ENCODE data around the gene BRPF3. TPM values are rescaled to one million over a fixed set of nuclear protein-coding genes. Genes with fewer than 3 reads are reported as not detected.

The BRPF3 gene
- total and polyA plus RNA-seq, 2 donors (not counting 1 experiment from before 2014, with no cell fraction given): 10.4 to 10.6 TPM

DNA sequence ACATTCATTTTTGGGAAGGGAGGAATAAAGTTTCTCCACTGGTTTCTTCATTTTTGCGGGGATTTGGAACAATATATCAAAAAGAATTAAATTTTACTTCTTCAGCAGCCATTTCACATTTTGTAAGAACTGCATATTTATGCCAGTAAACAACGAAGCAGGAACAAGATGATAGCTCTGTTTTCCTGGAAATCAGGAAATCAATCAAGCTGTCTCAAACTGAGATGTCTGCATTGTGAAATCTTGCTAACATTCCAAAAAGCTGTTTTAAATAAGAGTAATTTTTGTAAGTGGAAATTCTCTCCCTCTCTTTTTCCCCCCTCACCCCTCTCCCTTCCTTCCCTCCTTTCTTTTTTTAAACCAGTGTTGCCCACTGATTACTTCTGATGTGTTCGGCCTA, 46.3 kb upstream of the BRPF3 start:
- TF ChIP-seq, protein P1, sequence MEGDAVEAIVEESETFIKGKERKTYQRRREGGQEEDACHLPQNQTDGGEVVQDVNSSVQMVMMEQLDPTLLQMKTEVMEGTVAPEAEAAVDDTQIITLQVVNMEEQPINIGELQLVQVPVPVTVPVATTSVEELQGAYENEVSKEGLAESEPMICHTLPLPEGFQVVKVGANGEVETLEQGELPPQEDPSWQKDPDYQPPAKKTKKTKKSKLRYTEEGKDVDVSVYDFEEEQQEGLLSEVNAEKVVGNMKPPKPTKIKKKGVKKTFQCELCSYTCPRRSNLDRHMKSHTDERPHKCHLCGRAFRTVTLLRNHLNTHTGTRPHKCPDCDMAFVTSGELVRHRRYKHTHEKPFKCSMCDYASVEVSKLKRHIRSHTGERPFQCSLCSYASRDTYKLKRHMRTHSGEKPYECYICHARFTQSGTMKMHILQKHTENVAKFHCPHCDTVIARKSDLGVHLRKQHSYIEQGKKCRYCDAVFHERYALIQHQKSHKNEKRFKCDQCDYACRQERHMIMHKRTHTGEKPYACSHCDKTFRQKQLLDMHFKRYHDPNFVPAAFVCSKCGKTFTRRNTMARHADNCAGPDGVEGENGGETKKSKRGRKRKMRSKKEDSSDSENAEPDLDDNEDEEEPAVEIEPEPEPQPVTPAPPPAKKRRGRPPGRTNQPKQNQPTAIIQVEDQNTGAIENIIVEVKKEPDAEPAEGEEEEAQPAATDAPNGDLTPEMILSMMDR (conservative IDR thresholded peaks at IDR 0.05 in 1 of 2, IDR thresholded peaks at IDR 0.05 in 1 of 2; ENCODE audit: low read depth in 1 of 2, low read length in 2 of 2): no peak
- TF ChIP-seq EZH2 (IDR thresholded peaks at IDR 0.05; ENCODE audit: low read length, missing control alignments): no peak
- no peak overlapping the region for H2AFZ ChIP-seq (ENCODE audit: low read length)
- peak in 1 of 2 donors; percentile 36 for DNase-seq (ENCODE audit: low read depth in 2 of 2)
- no peaks in the 10 kb centered on the region for H3K36me3 ChIP-seq (ENCODE audit: control insufficient read depth, insufficient read depth, low read length)
- no peaks in the 10 kb centered on the region for H4K20me1 ChIP-seq (ENCODE audit: control insufficient read depth, extremely low read depth, insufficient read depth, low read length)
- H3K4me3 ChIP-seq (replicated peaks in 1 of 4; ENCODE audit: control extremely low read depth in 1 of 4, insufficient read depth in 1 of 4, low read depth in 3 of 4, low read length in 4 of 4): no peak overlapping the region
- no peak overlapping the region for H3K4me2 ChIP-seq (ENCODE audit: extremely low read depth, insufficient read depth, low read length)
- H3K79me2 ChIP-seq (ENCODE audit: control insufficient read depth, insufficient read depth, low read length): no peaks in the 10 kb centered on the region
- H3K27me3 ChIP-seq (ENCODE audit: control insufficient read depth, insufficient read depth, low read length): peaks cover 3% of the 10 kb centered on the region
- no peaks in the 10 kb centered on the region for H3K4me1 ChIP-seq (ENCODE audit: control insufficient read depth, extremely low read depth, insufficient read depth, low read length)
- no peaks in the 10 kb centered on the region for H3K9me3 ChIP-seq (ENCODE audit: control insufficient read depth, insufficient read depth, low read depth, low read length)
- no peak overlapping the region for H3K9ac ChIP-seq (ENCODE audit: insufficient read depth, low read length)
- no peak overlapping the region for H3K27ac ChIP-seq (ENCODE audit: insufficient read depth, low read length)

DNA sequence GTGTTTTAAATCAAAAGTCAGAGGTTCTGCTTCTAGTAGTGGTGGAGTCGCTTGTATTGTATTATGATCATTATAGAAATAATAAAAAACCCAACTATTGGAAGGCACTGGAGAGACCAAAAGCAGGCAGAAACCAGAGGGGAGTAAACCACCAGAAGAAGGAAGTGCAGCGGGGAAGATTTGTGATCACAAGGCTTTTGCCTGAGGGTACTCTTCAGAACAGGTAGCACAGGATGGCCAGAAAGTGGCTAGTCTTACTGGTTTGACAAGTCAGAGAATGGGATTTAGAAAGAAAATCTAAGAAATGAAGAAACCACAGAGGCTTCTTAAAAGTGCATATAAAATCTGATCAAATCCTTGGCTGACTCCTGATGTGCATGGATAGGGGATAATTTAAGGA, 42.3 kb upstream of the BRPF3 start:
- Histone ChIP-seq H3K9ac (ENCODE audit: insufficient read depth, low read length) (no peak overlapping the region), H3K4me3 (replicated peaks in 1 of 4; ENCODE audit: control extremely low read depth in 1 of 4, insufficient read depth in 1 of 4, low read depth in 3 of 4, low read length in 4 of 4) (no peak overlapping the region), H4K20me1 (ENCODE audit: control insufficient read depth, extremely low read depth, insufficient read depth, low read length) (no peaks in the 10 kb centered on the region), H3K9me3 (ENCODE audit: control insufficient read depth, insufficient read depth, low read depth, low read length) (no peaks in the 10 kb centered on the region), H3K4me2 (ENCODE audit: extremely low read depth, insufficient read depth, low read length) (no peak overlapping the region), H3K36me3 (ENCODE audit: control insufficient read depth, insufficient read depth, low read length) (no peaks in the 10 kb centered on the region), H3K27me3 (ENCODE audit: control insufficient read depth, insufficient read depth, low read length) (no peaks in the 10 kb centered on the region), H3K27ac (ENCODE audit: insufficient read depth, low read length) (no peak overlapping the region), H2AFZ (ENCODE audit: low read length) (no peak overlapping the region), H3K79me2 (ENCODE audit: control insufficient read depth, insufficient read depth, low read length) (no peaks in the 10 kb centered on the region), H3K4me1 (ENCODE audit: control insufficient read depth, extremely low read depth, insufficient read depth, low read length) (no peaks in the 10 kb centered on the region)
- TF ChIP-seq, protein P1 (conservative IDR thresholded peaks at IDR 0.05 in 1 of 2, IDR thresholded peaks at IDR 0.05 in 1 of 2; ENCODE audit: low read depth in 1 of 2, low read length in 2 of 2): no peak
- no peak for TF ChIP-seq EZH2 (IDR thresholded peaks at IDR 0.05; ENCODE audit: low read length, missing control alignments)
- DNase-seq (ENCODE audit: low read depth in 2 of 2): no peak

DNA sequence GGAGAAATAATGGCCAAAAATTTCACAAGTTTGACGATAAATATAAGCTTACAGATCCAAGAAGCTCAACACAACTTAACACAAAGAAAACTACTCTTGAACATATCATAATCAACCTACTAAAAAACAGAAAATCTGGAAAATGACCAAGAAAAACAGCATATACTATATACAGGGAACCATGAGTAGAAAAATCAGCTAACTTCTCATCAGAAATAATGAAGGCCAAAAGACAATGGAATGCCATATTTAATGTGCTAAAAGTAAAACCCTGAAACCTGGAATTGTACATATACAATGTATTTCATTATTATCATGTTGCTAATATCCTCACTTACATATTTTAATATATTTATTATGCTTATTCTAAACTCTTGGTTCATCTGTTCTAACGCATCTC, 40.9 kb upstream of the BRPF3 start:
- H3K9ac ChIP-seq (ENCODE audit: insufficient read depth, low read length): no peak overlapping the region
- H3K4me1 ChIP-seq (ENCODE audit: control insufficient read depth, extremely low read depth, insufficient read depth, low read length): no peaks in the 10 kb centered on the region
- no peaks in the 10 kb centered on the region for H3K79me2 ChIP-seq (ENCODE audit: control insufficient read depth, insufficient read depth, low read length)
- no peaks in the 10 kb centered on the region for H3K27me3 ChIP-seq (ENCODE audit: control insufficient read depth, insufficient read depth, low read length)
- H4K20me1 ChIP-seq (ENCODE audit: control insufficient read depth, extremely low read depth, insufficient read depth, low read length): no peaks in the 10 kb centered on the region
- no peaks in the 10 kb centered on the region for H3K9me3 ChIP-seq (ENCODE audit: control insufficient read depth, insufficient read depth, low read depth, low read length)
- no peaks in the 10 kb centered on the region for H3K36me3 ChIP-seq (ENCODE audit: control insufficient read depth, insufficient read depth, low read length)
- no peak for DNase-seq (ENCODE audit: low read depth in 2 of 2)
- no peak overlapping the region for H3K4me3 ChIP-seq (replicated peaks in 1 of 4; ENCODE audit: control extremely low read depth in 1 of 4, insufficient read depth in 1 of 4, low read depth in 3 of 4, low read length in 4 of 4)
- no peak overlapping the region for H3K27ac ChIP-seq (ENCODE audit: insufficient read depth, low read length)
- H2AFZ ChIP-seq (ENCODE audit: low read length): no peak overlapping the region
- H3K4me2 ChIP-seq (ENCODE audit: extremely low read depth, insufficient read depth, low read length): no peak overlapping the region
- TF ChIP-seq, protein P1 (conservative IDR thresholded peaks at IDR 0.05 in 1 of 2, IDR thresholded peaks at IDR 0.05 in 1 of 2; ENCODE audit: low read depth in 1 of 2, low read length in 2 of 2): no peak
- no peak for TF ChIP-seq EZH2 (IDR thresholded peaks at IDR 0.05; ENCODE audit: low read length, missing control alignments)

All from fibroblast of lung (primary cell).